ENCODE data around the gene SLC6A6.

GRCh38 chr3:14377044-14377837 lies 25.2 kb upstream of the SLC6A6 start:
- no peak for TF ChIP-seq CTCF (IDR thresholded peaks at IDR 0.05; ENCODE audit: low read length)
- no peak for TF ChIP-seq EZH2 (IDR thresholded peaks at IDR 0.05; ENCODE audit: borderline replicate concordance, low read length)

All from OCI-LY1 (cell line).